Fibroblast of mammary gland (primary cell): ENCODE results near the gene C19orf12.
"Not testable (repeated sequence)": the region's sequence is repeated elsewhere in the genome, so short reads cannot be mapped to it uniquely, and the experiment has no call there.

Experiments used
- DNase-seq: peaks from one replicate; pipeline ENCODE4 v3.0.0-alpha.2; 2010; ENCODE audit warnings: low read depth
- H3K4me3 ChIP-seq: 2 replicates; pipeline ENCODE4 v1.5.1; 2011; ENCODE audit warnings: low read depth, mild to moderate bottlenecking, low read length, moderate library complexity; ENCODE audit not compliant: control insufficient read depth
- TF ChIP-seq, protein P1 (sequence below): conservative IDR thresholded peaks from 2 replicates; pipeline ENCODE4 v1.5.1; 2011; ENCODE audit warnings: low read depth, low read length, inconsistent platforms; ENCODE audit not compliant: control insufficient read depth, insufficient read depth

Gene C19orf12

DNA sequence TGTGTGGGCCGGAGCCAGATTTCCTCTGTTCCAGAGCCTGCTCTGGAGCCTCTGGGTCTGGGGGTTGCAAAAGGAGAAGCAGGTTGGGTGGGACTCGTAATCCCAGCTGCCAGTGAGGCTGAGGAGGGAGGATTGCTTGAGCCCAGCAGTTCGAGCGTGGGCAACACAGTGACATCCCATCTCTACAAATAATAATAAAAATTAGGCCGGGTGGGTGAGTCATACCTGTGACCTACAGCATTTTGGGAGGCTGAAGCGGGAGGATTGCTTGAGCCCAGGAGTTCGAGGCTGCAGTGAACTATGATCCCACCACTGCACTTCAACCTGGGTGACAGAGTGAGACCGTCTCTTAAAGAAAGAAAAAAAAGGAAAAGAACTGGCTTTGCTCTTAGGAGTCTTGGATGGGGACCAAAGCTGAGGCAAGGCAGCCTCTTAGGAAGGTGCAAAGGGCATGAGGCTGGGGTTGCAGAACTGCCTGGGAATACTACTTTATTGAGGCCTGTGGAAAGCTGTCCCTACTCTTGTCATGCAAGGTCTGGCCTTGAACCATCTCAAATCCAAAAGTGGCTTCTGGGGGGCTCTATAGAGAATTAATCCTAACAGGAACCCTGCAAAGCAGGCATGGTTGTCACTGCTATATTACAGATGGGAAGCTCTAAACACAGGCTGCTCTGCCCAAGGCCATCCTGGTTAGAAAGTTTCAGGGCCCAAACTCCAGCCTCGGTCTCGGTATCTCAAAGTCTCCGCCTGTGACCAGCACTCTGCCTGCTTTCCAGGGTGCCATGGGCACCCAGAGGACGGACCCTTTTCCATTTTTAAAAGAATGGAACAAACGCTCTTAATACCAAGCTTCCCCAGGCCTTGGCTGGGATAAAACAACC lies 880 bp upstream of the C19orf12 start:
- H3K4me3 ChIP-seq, result peak overlapping the region; percentile 51
- DNase-seq, result peak; percentile 46
- TF ChIP-seq, protein P1, sequence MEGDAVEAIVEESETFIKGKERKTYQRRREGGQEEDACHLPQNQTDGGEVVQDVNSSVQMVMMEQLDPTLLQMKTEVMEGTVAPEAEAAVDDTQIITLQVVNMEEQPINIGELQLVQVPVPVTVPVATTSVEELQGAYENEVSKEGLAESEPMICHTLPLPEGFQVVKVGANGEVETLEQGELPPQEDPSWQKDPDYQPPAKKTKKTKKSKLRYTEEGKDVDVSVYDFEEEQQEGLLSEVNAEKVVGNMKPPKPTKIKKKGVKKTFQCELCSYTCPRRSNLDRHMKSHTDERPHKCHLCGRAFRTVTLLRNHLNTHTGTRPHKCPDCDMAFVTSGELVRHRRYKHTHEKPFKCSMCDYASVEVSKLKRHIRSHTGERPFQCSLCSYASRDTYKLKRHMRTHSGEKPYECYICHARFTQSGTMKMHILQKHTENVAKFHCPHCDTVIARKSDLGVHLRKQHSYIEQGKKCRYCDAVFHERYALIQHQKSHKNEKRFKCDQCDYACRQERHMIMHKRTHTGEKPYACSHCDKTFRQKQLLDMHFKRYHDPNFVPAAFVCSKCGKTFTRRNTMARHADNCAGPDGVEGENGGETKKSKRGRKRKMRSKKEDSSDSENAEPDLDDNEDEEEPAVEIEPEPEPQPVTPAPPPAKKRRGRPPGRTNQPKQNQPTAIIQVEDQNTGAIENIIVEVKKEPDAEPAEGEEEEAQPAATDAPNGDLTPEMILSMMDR, result no peak

DNA sequence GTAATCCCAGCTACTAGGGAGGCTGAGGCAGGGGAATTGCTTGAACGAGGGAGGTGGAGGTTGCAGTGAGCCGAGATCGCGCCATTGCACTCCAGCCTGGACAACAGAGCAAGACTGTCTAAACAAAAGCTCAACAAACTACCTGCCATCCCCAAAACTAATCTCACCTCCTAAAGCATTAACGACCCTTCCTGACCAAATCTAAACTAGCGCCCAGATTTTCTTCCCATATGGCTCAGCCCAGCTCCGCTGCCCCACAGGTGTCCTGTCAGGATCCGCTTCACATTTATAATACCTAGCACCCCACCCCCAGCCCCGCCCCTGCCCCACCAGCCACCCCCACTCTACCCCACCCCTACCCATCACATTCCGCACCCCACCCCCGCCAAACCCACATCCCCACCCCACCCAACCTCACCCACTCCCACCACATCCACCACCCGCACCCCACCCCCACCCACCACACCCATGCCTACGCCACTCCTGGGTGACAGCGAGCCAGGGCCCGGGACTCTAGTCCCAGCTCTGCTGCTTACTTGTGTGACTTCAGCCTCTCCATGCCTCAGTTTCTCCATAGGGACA lies 599 bp downstream of the C19orf12 start:
- peak overlapping the region; percentile 71 for H3K4me3 ChIP-seq
- TF ChIP-seq, protein P1, result no peak
- no peak for DNase-seq

DNA sequence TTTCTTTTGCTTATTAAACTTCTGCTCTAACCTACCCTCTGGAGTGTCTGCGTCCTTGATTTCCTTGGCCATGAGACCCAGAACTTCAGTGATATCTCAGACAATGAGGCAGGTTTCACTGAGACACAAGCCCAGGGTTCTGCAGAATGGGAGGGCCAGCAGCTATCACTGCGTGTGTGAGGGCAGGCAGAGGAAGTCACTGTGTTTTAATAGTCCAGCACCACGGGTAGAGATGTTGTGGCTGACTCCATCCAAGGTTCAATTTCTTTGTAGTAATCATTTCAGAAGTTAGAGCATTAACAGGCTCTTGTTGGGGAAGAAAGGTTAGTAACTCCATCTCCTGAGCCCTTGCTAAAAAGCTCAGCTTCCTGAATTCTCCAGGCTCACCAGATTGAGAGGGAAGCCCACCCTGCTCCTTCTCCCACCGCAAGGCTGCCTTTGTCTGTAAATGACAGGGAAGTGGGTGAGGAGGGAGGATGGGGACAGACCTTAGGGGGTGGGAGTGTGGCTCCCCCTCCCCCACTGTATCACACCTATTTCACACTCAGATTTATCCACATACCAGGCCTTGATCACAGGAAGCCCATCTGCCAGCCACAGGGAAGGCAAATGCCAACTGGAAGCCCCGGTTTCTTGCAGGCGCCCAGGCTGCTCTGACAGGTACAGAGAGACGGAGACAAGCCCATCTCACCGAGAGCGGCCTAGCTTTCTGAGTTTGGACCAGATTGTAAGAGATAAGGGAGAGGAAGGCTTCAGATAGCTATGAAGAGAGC lies 2.1 kb downstream of the C19orf12 start:
- TF ChIP-seq, protein P1, result no peak
- H3K4me3 ChIP-seq, result no peak overlapping the region
- no peak for DNase-seq

DNA sequence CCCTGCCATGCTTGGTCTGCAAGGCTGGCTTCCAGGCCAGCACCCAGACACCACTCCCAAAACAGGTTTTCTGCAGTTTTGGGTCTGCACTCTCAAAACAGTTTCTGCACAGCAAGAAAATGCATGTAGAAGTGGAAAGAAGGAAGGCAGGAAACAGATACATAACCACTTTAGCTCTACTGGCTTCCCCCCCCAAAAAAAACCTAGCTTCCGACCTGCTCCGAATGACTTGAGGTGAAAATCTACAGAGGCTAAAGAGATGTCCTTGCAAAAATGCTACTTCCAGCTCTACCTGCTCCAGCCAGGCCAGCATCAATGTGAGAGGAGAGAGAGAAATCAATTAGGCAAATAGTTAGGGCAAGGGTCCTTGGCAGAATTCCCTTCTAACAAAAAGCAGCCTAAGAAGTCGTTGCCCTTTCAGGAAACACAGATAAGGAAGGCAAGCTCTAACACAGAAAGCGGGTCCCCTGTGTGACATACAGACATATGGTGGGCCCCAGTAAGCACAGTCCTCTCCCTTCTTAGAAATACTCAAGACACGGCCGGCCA lies 3.4 kb downstream of the C19orf12 start:
- TF ChIP-seq, protein P1, result no peak
- DNase-seq, result no peak
- no peak overlapping the region for H3K4me3 ChIP-seq

DNA sequence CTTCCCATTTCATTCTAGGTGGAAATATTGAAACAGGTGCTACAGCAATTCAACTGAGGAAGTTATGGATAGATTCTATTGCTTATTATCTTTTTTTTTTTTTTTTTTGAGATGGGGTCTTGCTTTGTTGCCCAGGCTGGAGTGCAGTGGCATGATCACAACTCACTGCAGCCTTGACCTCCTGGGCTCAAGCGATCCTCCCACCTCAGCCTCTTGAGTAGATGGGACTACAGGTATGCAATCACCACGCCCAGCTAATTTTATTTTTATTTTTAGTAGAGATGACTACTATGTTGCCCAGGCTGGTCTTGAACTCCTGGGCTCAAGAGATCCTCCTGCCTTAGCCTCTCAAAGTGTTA lies 5.6 kb downstream of the C19orf12 start:
- H3K4me3 ChIP-seq, DNase-seq: not testable (repeated sequence)

DNA sequence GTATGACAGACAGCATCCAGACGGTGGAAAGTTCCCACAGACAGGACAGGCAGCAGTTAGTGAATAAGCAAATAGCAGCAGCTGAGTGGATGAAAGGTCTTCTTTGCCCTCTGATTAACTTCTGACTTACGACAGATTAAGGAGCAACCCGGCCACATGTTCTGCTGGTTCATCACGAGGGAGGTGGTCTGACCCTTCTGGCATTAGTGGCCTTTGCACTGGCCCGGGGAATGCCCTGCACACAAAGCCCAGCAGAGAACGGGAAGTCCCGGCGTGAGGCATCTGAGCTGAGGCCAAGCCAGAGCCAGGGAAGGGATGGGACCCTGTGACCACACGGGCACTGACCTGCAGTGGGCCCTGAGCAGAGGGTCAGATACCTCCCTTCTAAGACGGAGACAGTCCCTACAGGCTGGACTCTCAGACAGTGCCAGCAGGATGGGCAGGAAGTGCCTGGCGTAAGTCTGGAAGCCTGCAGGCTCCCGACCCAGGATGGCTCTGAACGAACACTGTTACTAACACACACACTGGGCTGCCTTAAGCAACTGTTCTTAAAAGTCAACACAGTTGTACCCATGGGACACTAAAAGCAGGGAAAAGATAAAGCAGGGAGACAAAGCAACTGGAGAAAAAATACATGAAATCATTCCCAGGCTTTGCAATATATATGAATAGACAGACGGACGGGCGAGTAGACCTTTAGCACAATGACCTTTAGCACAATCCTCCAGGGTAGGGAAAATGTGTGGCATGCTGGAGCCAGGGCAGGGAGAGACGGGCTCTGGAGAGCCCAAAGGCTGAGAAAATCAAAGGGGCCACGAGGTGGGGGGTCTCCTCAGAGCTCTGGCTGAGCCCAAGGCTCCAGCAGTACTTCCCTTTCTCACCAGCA lies 6.3 kb downstream of the C19orf12 start:
- TF ChIP-seq, protein P1, result no peak
- DNase-seq, result peak; percentile 64
- H3K4me3 ChIP-seq, result no peak overlapping the region
